Measurements from ENCODE around the gene PRDM16.
"Not testable (repeated sequence)": the region's sequence is repeated elsewhere in the genome, so short reads cannot be mapped to it uniquely, and the experiment has no call there.

Gene PRDM16

DNA sequence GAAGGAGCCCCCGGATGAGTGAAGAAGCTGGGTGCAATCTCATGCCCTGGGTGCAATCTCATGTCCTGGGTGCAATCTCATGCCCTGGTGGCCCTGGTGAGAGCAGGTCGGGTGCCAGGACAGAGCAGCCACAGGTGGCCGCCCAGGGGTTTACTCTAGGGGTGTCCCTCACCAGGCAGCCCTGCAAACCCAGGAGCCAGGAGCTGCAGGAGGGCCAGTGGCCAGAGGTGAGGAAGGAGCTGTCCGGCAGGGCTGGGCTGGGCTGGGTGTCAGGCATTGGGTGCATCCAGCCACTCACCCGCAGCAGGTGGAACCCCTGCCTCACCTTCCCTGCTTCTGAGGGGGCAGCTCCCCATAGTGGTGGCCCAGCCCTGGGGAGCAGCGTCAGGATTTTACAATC is 79.2 kb downstream of the PRDM16 start:
- DNase-seq: no peak

DNA sequence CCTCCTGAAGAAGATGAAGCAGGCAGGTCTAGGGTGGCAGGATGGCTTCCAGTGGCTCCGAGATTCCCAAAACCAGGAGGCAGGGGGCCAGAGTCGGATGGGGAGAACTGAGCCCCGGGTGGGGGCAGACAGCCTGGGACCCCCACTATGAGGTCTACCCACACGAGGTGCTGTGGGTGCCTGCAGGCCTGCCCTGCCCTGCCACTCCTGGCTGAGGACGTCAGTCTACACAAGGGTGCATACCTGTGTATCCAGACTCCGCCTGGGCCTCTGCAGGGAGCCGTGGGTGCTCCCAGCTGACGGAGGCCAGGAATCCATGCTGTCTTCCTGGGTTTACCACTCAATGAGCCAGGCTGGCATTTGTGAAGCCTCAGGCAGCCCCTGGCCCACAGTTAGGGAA is 80.3 kb downstream of the PRDM16 start:
- no peak for DNase-seq

DNA sequence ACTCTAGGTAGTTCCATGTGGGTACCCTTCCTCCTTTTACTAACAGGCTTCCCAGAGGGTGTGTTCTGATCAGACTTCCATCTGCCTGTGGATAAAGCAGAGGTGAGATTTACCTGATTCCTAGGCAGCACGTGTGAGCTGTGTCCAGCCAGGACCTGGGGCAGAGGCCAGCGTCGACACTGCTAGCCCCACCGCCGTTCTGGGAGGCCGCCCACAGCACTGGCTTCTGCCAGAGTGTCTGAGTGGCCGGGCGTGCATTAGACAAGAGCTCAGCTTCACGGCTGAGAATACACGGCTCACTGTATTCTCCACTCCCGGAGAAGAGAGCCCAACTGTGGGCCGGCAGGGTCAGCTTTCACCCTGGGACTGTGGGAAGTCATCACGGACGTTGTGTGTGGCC is 82.5 kb downstream of the PRDM16 start:
- no peak for DNase-seq

DNA sequence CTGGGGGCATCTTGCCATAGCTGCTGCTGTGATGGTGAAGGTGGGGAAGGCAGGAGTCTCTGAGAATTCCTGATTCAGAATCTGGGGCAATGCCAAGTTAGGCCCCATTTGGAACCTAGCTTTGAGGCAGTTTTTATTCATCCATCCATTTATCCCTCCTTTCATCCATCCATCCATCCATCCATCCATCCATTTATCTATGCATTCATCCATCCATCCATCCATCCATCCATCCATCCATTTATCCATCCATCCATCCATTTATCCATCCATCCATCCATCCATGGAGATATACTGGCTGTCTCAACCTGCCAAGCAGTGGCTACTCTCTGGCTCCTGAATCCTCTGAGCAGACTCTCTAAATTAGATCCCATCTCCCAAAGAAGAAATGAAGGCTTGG is 83.1 kb downstream of the PRDM16 start:
- no peak for DNase-seq

DNA sequence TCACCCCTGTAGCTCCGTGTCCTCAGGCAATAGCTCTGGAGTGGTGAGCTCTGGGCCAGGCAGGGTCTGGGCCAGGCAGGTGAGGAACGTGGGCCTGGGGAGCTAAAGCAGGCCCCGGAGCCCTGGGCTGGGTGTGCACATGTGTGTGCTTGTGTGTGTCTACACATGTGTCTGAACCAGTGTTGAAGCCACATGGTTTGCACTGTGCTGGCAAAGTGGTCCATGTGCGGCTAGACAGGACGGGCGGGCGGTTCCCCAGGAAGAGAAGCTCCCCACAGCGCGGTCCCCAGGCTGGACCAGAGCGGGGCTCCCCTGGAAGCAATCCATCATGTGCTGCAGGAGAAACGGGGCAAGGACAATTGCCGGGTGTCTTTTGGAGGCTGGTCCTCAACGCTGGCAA is 84.2 kb downstream of the PRDM16 start:
- DNase-seq: no peak

DNA sequence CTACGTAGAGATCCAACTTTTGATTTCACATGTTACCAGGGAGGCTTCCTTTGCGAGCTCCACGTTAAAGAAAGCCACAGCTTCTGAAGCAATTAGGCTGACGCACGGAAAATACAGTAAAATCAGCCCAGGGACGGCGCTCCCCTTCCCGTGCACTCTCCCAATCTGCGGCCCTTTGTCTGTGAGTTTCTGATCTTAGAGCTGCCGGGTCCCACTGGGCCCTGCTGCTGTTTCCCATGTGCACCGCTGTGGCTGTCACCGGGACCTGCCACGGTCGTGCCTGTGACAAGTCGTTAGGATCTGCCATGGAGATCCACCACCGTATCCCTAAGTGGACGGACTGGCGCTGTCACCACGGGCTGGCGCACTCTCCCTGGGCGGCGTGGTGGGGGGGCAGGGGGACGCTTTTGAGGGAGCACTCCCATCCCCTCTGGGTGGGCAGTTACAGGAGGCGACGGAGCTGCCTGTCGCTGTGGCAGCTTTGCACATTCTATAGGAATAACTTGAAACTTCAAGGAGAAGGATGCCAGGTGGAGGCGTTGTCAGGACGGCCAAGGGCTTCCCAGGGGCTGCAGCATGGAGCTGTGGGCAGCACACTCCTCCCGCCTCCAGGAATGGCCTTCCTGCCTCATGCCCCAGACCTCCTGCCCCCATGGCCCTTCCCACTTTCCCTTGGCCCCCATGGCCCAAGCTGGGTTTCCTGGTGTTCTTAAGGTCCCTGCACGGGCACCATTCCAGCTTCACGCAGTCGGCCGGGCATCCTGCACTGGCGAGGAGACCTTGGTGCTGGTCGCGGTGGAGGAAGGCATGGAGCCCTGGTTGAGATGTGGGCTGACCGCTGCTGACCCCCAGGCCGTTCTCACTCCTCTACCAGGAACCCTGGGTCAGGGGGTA is 85.1 kb downstream of the PRDM16 start:
- no peak for DNase-seq

DNA sequence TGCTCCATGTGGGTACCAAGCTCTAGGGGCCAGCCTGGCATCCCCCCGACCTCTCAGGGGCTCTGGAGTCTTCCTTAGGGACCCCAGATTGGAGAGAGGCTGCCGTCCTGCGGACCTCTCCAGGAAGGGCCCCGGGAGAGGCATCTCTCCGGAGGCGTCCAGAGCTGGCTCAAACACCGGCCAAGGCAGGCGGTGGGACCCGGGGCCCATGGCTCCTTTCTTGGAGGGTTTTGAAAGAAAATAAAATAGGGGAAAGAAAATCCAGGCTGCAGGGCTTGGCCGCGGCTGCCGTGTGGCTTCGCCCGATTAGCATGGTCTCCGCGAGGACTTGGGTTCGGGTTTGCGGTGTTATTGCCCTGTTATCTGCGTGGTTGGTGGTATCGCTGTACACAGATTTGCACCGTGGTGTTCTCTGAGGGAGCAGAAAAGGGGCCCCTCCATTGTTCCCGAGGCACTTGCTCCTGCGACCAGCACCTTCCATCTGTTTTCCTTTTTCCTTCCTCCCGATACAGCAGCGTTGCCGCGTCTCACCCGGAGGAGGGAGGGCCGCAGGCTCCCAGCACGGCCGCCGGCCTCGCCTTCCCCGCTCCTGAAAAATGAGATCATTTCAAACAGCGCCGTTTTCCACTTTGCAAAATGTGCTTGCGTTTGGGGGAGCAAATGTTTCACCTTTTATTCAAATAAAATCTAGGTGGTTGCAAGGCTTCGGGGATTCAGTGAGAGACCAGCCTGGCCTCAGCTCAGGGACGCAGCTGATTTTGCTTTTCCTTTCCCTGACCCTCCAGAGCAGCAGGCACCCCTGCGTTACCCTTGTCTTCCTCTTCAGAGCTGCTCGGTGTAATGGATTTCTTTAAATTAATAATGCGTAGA is 86.3 kb downstream of the PRDM16 start:
- no peak for DNase-seq

DNA sequence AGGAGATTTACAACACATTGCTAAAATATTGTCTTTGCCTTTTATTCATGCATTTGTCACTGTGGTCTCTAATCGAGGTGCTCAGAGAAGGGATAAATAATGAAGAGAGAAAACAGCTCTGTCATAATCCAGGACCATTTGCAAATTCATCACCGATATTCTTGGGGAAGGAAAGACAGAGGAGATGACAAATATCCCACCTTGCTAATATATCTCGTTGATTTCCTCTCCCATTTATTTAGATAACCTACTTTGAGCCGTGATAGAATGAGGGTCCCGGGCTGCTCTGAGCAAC is 86.9 kb downstream of the PRDM16 start:
- no peak for DNase-seq

DNA sequence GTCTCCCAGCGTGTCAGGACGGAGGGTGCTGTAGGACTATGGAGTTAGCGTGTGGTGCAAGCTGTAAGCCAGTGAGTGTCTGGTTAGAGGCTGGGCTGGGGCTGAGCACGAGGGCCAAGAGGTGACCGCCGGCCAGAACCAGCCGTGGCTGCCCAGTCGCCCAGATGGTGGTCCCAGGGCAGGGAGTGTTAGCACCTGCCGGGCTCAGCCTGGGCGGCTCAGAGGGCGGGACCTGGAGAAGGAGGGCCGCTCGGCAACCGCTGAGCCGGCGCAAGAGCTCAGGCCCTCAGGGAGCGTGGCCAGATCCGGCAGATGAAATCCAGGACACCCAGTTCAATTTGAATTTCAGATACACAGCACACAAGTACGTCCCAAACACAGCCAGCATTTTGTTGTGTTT is 87.9 kb downstream of the PRDM16 start:
- no peak for DNase-seq

DNA sequence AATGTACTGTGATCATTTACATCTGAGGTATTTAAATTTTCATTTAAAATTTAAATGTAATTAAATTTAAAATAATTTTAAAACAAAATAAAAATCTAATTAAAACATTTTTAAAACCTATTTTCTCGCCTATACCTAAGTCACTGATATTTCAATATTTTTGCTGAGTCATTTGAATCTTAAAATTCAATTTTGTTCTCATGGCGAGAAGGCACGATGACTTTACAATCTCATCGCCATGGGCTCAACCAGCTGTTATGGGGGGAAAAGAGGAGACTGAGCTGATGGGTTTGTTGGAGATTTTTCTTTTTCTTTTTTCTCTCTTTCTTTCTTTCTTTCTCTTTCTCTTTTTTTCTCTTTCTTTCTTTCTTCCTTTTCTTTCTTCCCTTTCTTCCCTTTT is 89.3 kb downstream of the PRDM16 start:
- DNase-seq: no peak

DNA sequence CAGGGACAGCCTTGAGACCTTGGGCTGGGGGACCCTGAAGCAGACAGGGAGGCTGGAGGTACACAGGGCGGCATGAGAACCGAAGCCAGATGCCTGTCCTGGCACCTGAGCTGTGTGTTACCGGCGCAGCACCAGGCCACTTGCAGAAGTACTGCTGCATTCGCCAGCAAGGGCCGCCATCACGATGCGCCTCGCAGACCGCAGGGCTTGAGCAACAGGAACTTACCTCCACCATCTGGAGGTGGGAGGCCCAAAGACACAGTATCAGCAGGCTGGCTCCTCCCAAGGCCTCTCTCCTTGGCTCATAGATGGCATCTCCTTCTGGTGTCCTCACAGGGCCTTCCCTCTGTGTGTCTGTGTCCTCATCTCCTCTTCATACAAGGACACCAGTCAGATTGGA is 90.1 kb downstream of the PRDM16 start:
- no peak for DNase-seq

DNA sequence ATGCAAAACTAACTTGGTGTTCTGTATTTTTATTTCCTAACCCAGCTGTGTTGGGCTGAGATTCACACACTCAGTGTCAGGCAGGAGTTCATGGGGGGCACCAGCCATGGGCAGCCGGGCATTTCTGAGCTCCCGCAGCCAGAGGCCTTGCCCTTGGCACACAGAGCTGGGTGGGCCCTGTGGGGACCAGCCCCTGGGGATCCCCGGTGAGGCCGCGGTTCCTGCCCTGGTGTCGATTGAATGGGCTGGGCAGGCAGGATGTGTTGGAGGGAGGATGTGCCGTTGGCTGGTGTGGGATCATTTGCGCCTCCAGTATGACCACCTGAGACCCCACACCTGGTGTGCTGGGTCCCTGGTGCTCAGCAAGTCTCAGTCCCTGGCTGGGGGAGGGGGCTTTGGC is 91.0 kb downstream of the PRDM16 start:
- no peak for DNase-seq

DNA sequence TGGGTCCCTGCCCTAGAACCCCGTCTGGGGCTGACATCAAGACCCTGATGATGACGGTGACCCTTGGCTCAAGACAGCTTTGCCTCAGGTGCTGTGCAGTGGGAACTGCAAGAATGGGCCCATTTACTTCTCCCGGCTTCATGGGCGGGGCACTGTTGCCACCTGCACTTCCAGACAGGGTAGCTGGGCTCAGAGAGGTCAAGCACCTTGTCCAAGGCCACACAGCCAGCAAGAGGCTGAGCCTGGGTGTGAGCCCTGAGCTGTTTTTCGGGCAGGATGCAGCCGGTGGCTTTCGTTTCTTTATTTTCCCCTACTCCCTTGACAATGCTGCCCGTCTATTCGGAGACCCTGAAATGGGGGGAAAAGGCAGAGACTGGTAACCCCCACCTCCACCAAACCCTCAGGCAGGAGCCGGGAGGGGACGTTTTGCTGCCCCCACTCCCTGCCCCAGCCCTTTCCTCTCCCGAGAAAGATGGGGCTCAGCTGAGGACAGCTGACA is 91.7 kb downstream of the PRDM16 start:
- DNase-seq: no peak

DNA sequence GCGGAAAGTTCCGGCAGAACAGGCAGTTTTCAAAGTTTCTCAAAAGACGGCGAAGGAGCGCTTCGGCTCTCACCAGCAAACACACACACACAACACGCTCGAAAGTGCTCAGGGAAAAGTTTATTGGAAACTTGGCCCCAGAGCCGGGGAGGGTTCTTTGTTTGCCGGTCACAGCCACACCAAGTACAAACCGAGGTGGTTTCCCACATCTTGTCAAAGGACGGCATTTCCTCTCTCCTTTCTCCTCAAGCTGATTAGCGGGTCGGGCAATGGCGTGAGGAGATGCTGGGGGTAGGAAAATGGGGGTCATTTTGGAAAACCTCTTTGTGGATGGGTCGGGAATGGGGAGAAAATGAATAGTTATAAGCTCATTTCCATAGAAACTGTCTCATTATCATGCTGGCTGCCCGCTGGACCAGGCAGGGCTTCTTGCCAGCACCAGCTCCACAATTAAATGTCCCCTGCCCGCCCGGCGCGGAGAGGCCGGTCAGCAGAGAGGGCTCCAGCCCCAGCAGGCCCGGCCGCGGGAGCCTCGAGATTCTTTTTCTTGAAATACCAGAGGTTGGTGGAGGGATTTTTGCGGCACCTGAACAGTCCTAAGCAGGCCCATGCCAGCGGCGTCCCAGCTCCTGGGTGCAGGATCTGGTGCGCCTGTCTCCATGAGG is 92.3 kb downstream of the PRDM16 start:
- no peak for DNase-seq

DNA sequence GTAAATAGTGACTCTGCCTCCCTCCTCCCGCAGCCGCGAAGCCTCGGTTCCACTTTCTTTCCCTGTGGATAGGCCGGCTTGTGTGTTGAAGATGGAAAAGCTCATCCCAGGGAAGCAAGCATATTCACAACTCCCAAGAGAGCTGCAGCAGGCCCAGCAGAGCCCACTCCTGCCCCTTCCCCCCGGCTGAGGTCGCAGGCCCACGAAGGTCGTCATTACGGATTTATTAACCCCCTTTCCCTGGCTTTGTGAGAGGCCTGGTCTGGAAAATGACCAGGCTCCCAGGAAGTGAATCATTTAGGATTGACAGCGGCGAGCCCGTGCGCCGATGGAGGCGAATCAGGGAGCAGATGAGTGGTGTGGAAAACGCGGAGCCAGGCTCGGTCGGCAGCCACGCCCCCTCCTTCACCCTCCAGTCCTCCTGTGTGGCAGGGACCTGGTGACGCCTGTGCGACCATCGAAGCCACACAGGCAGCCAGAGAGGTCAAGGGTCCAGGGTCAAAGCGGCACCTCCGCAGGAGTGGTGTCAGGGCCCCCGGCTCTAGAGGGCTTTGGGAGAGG is 93.4 kb downstream of the PRDM16 start:
- DNase-seq: no peak

DNA sequence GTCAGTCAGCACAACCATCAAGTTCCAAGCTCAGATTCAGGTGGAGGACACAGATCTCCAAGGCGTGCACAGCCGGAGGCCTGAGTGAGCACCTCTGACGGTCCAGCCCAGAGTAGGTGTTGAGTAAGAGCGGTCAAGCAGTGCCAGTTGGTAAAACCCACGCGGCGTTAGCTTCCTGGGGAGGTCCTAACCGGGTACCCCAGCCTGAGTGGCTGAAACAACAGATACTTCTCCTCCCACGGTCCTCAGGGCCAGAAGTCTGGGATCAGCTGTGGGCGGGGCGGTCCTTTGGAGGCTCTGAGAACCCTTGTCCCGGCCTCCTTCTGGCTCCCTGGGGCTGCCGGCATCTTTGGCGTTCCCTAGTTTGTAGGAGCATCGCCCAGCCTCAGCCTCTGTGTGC is 94.4 kb downstream of the PRDM16 start:
- no peak for DNase-seq

DNA sequence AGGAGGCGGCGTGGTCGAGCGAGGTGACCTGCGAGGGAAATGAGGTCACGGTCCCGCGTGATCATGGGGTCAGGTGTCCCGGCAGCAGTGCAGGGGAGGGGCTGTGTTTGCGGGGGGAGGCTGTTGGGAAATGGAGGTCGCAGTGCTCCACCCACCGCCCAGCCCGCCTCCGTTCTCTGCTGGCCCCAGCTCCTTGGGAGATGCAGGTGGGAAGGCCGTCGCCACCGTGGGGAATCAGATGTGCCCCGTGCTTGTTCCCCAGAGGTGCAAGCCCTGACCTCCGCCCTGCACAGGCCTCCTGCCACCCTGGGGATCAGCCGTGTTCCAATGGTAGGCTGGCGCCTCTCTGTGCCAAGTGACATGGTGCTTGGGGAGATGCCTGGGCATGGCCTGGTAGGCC is 95.7 kb downstream of the PRDM16 start:
- no peak for DNase-seq

DNA sequence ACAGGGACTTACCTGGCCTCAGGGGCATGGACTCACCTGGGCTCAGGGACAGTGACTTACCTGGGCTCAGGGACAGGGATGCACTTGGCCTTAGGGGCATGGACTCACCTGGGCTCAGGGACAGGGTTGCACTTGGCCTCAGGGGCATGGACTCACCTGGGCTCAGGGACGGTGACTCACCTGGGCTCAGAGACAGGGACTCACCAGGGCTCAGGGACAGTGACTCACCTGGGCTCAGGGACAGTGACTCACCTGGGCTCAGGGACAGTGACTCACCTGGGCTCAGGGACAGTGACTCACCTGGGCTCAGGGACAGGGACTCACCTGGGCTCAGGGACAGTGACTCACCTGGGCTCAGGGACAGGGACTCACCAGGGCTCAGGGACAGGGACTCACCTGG is 96.2 kb downstream of the PRDM16 start:
- not testable (repeated sequence) for DNase-seq

DNA sequence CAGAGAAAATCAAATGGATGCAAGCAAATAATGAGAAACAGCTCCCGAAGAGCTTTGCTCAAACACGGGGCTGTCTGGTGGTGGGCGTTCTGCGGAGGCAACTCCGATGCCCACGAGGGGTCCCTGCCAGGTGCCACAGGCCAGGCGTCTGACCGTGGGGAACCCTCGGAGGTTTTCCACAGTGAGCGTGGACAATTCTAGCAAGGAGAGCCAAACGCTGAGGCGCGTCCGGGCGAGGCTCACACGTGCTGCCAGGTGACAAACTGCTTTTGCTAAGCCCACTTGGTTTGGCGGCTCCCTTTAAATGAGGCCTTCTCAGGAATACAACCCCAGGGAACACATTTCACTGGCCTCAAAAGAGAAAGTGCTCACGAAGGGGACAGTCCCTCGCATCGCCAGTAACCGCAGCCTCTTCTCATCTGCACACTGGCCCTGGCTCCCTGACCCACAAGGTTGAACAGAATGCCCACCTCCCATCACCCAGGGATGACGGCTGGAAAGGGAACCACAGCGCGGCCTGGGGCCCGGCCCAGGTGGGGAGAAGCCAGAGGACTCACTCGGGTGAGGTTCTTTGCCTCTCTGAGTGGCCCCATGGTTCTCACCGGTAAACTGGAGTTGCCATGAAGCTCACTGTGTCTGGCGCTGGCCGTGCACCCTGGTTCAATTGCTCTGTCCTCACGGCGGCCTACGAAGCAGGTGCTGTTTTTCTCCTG is 97.4 kb downstream of the PRDM16 start:
- DNase-seq: no peak

DNA sequence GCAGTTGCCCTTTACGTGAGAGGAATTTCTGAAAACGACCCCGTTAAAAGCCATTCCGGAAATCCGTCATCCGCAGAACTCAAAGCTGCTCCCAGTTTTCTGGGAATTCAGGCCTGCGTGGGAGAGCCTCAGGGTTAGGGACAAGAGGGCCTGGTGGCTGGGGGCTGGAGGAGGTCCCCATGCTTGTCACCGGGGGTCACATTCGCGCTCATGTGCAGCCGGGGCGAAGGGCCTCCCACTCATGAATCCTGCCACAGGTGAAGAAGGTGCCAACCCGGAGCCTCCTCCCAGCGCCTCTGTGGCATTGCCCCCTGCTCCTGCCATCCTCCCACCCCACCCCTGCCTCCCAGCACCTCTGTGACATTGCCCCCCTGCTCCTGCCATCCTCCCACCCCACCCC is 98.3 kb downstream of the PRDM16 start:
- DNase-seq: no peak

DNA sequence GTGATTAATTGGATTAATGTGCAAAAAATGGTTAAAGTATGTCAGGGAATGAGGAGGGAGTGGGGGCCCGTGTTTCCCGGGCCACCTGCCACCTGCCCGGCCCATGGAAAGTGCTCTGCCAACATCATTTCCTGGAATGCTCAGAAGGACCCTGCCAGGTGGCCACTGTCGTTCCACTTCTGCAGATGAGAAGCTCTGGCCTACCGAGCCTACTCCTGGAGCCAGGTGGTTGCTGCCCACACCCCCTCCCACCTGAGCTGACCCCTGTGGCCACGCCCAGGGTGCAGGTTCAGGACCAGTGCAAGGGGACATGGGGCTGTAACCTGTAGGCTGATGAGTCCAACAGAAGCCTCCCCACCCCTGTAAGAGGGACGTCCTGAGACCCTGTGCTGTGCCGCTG is 99.7 kb downstream of the PRDM16 start:
- no peak for DNase-seq

DNA sequence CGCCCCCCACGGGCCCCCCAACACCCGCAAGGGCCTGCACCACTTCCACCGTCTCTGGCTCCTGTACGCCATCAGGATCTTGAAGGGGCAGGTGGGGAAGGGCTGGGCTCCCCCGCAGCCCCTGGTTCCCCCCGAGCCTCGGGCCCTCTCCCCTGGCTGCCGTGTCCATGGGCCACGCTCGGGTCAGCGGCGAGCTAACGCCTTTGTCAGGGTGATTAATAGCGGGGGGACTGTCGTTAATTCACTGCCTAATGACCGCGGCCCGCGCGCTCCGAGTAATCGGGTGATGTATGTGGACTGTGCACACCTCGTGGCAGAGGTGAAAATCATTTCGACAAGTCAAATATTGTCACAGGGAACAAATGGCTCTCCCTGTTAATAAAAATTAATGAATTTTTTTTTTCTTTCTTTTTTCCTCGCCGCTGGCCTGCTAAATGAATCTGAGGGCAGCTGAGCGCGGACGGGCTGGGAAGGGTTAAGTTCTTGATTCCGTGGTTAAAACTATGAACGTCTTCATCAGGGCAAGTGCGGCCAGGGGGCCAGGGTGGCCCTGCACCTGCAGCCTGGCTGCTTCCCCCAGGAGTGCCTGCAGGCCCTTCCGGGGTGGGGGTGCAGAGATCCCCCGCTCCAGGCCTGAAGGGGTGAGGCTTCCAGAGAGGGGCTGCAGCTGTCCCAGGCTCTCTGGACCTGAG is 100.8 kb downstream of the PRDM16 start:
- DNase-seq: no peak
